8988T (cell line): ENCODE results near the gene TMEM204.
A peak's percentile ranks its signal among the peaks of the same experiment; 100 is the strongest.

Experiments used
- DNase-seq: peaks from one replicate; pipeline ENCODE4 v3.0.0; 2011

The TMEM204 gene

DNA sequence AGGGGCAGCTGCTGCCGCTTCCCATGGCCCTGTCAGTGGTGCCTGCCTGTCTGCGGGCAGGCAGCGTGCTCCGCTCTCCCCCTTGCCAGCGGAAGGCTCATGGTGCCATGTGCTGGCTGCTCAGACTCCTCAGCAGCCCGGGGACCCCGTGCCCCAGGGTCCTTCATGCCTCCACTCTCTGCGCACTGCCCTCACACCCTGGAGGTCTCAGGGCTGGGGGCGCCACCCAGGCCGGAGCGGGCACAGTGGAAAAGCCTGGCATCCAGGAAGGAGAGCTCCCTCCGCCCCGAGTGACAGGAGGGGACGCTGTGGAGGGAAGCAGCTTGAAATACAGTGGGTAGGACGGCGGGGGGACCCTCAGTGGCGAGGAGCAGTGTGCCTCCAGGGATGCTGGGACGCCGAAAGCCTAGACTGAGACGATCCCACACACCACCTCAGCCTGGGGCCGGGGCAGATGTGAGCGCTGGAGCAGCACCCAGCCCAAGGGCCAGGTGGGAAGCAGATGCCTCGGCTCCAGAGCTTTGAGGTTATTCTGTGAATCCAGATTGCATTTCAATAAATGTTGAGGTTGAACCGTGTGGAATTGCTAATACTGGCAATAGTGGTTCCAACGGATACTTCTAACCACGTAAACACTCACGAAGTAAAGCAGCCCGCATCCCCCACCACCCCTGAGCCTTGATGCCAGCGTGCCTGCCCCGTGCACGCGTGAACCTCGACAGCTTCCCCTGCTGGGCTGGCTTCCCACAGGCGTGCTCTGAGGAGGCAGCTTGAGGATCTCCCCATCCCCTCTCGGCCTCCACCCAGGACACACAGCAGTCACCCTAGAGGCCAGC lies 6.5 kb downstream of the TMEM204 start:
- DNase-seq = no peak

DNA sequence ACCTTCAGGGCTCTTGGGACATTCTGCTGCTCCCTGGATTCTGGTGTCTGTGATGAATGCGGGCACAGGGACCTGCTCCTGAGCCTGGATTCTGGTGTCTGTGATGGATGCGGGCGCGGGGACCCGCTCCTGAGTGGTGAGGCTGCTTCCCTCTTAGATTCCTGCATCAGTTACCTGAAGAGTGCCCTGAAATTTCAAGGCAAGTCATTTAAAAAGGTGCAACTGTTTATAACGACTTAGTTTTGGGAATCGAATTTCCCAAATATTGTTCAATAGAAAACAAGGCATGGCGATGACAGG lies 7.0 kb downstream of the TMEM204 start:
- DNase-seq = no peak

GRCh38 chr16:1541293-1542165 lies 8.1 kb downstream of the TMEM204 start:
- no peak for DNase-seq

DNA sequence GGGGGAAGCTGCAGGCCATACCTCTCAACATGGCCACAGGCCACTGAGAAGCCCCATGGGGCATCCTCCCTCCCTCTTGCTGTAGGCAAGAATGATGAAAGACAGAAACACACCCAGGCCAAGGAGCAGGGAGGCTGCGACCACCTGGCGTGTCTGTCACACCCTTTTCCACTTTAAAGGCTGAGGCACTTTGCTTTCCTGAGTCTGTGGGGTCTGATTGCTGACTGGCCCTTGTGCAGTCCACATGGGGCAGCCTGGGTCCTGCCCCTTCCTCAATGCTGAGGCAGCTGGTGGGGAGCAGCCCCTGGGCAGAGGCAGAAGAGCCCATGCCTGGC lies 8.7 kb downstream of the TMEM204 start:
- DNase-seq = no peak

- no peak for DNase-seq
Measured at GRCh38 chr16:1542533-1542932, 9.1 kb downstream of the TMEM204 start.

- peak; percentile 71 for DNase-seq
Measured at GRCh38 chr16:1543085-1543896, 9.8 kb downstream of the TMEM204 start.

DNA sequence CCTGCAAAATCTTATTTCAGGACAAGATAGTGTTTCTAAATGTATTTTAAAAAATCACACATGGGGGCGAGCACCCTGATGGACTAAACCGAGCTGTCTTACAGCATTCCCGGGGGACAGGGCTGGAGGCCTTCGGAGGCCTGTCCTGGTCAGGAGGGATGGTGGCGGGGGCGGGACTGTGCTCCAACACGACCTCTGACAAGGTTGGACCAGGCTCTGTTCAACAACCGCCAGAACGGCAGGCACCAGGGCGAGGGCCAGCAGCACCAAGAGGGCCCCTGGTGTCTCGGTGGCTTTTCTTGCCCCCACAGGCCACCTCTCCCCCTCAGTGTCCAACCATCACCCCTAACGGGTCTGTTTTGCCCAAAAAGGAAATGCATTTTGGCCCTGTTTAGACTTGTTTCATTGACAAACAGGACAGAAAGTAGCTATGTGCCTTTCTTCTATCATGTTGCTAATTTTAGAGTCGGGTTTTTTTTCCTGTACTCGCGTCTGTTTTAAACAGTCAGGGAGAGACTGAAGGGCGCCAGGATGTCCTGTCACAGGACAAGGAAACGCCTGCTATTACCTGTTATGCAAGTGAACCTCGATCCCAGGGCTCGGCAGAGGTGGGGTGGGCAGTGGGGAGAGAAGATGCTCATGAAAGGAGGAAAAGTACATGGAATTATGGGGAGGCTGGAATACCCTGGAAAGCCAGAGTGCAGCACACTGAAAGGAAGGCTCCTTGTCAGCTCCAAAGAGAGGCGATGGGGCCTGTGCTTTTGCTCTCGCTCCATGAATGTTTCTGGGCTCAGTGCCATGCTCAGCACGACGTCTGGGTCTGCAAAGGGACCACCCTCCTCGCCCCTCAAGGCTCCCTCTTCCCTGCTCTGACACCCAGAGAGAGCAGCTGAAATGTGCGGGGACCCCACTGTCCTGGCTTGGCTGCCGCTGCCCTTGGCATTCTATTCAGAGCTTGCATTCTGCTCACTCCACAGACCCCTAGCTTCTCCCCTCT lies 11.9 kb downstream of the TMEM204 start:
- DNase-seq = no peak

- no peak for DNase-seq
Measured at GRCh38 chr16:1546430-1546829, 13.0 kb downstream of the TMEM204 start.

- no peak for DNase-seq
Measured at GRCh38 chr16:1548233-1548632, 14.8 kb downstream of the TMEM204 start.

- DNase-seq = no peak
Measured at GRCh38 chr16:1548727-1549126, 15.3 kb downstream of the TMEM204 start.

DNA sequence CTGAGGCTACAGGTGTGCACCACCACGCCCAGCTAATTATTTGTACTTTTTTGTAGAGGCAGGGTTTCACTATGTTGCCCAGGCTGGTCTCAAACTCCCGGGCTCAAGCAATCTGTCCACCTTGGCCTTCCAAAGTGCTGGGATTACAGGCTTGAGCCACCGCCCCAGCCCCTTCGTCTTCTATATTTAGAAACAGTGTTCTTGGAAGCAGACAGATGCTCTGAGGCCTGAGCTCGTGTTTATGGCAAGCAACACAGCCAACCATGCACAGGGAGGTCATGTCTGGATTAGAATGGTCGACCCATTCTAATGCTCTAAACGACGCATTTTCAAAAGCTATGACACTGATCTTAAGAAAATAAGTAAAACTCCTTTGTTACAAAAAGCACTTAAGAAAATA lies 16.6 kb downstream of the TMEM204 start:
- no peak for DNase-seq

DNA sequence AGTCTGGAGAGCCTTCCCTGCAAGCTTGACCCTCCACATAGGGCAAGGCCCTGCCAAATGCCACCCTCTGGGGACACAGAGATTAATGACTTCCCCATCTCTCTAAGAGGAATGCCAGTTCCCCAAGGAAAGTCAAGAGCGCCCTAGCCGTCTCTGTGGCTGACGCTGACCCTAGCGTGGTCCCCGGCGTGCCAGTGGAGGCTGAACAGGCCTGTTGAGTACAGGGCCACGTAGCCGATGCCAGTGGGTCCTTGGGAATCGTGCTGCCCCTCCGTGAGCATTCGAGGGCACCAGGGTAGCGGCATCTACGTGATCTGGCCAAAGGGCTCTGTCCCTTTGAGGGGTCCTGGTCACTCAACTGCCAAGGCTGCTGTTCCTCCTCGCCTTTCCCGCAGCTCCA lies 17.2 kb downstream of the TMEM204 start:
- DNase-seq = no peak

GRCh38 chr16:1551166-1551565 lies 17.7 kb downstream of the TMEM204 start:
- DNase-seq = no peak

DNA sequence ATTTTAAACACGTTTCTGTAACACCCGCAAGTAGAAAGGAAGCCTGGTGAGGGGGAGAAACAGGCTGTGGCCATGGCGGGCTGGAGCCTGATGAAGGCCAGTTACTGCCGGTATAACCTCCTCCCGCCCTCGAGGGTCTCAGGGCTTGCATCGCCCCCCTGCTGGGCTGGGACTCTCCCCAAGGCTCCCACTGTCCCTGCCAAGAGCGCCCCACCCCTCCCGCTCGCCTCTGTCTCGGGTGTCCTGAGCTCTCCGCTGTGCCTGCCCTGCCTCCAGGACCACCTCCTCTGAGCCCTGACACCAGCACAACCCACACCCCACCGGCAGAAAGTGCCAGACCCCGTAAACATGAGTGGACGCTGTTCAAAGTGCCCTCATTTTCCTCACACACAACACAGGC lies 18.7 kb downstream of the TMEM204 start:
- no peak for DNase-seq

DNA sequence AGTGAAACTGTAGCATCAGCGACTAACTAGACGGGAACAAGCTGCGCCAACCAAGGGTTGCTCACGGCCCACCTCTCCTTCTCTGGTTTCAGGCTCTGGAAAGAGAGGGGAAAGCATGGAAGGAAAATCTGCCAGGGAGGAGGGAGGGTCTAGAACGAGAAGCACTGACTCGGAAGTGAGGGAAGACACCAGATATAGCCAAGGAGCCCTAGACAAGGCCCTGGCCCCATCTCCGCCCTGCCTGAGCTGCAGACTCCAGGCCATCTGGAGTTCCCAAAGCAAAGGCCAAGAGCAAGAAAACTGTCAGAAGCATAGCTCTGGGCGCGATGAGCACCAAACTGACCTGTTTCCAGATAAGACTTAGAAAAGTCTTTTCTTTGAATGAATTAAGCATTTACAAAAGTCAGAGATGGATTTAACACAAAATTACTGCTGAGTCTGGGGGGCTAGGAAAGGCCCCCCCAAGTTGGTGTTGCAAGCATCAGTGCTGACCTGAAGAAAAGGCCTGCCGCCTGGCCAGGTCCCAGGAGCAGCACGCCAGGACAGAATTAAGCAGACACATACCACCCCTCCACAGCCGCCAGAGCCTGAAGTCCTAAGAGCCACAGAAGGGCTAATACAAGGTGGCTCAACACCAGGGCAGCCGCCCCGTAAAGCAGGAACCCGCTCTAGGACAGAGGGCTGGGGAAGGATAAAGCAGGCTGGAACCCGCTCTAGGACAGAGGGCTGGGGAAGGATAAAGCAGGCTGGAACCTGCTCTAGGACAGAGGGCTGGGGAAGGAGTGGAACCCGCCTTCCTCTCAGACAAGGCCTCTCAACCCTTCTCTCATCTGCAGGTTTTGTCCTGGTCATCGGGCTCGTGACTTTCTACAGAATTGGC lies 20.7 kb downstream of the TMEM204 start:
- no peak for DNase-seq

- no peak for DNase-seq
Measured at GRCh38 chr16:1554826-1555445, 21.5 kb downstream of the TMEM204 start.

DNA sequence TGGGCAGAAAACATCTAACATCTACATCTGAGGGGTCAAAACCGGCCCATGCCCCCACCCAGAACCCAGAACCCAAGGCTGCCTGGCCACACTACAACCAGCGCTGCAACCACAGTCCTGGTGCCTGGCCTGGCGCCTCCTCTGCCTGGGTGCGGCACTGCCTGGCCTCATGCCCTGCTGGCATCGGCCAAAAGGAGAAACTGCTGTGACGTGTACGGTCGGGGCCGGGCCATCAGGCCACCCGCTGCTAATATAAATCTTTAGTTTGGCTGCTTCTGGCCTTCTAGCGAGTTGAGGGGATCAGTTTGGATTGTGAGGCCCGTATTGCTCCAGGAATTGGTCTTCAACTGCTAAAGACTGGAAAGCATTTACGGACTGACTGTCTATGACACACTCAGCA lies 22.8 kb downstream of the TMEM204 start:
- DNase-seq = no peak

DNA sequence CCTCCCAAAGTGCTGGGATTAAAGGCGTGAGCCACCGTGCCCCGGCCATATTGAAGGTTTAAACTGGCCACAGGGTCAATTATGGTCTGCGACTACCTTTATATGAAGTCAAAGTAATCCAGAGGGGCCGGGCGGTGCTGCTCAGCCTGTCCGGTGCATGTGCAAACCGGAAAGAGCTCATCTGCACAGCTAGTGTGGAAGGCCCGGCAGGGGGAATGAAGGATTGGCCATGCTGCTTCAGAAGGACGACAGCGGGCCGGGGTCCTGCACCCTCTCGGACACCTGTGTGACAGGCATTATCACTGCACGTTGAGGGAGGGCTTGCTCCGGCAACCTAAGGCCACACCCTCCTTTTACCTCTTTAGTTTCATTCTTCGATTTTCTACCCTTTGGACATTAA lies 23.6 kb downstream of the TMEM204 start:
- no peak for DNase-seq

DNA sequence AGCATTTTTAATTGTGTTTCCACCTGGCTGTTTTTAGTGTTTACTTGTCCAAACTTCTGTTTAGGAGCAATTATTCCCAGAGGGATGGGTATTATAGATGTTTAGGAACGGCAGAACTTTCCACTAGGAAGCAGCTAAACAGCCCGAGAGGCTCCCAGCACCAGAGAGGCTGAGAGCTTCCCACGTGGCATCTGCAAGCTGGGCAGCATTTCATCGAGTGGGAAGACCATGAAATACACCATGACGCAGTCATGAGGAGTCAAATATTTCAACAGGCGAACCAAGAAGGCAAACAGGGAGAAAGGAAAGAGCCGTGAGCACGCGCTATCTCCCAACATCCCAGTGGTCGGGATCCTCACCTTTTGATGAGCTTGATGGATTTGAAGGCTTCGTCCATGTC lies 24.1 kb downstream of the TMEM204 start:
- no peak for DNase-seq

DNA sequence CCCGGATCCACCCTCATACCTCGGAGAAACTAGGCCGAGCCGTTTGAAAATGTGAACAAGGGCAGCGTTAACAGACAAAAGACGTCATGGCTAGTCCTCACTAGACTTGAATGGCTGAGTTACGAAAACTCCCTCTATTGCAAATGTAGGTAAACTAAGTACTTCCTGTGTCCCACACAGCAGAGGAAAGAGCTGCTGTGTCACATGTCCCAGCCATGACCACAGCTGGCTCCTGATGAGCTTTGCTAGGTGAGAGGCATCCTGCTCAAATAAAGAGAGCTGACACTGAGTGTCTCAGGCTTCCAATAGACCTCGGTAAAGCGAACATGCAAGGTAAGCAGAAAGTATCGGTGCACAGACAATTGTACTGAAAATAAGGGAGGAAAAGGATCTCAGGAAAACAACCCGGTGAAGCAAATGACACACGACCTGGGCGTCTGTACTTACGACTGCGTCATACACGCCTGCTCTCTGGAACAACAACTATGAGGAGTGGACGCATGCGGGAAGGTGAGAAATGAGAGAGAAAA lies 26.0 kb downstream of the TMEM204 start:
- no peak for DNase-seq

GRCh38 chr16:1560153-1560552 lies 26.7 kb downstream of the TMEM204 start:
- DNase-seq = no peak
